ENCODE data around the gene THAP5. TPM values are rescaled to one million over a fixed set of nuclear protein-coding genes. Genes with fewer than 3 reads are reported as not detected.

THAP5 gene
- total RNA-seq: 26.8 and 29.8 TPM in 2 replicates
- long read RNA-seq, transcript THAP5-208 (2 exons, 880 nt): minor isoform, 13 of 82 reads
- long read RNA-seq, transcript THAP5-201 (3 exons, 1,568 nt): minor isoform, 6 of 82 reads
- long read RNA-seq, transcript THAP5-204 (3 exons, 868 nt): minor isoform, 6 of 82 reads
- long read RNA-seq, transcript THAP5-203 (3 exons, 3,306 nt): major isoform, 35 of 82 reads
- long read RNA-seq, partial matches to known transcripts: 3 of 82 reads
- long read RNA-seq, other reads (novel, unspliced or antisense): 17 of 82 reads

GRCh38 chr7:108569381-108570145 lies at the start of gene THAP5, which contains the start of gene DNAJB9:
THAP5 (minus strand) TSS chr7:108569706; CDS start chr7:108569569, 137 bp downstream.
DNAJB9 (plus strand) TSS chr7:108569874; CDS start chr7:108571727, 1,853 bp downstream.
- peak within 1 kb of the TSS; percentile 99 for H3K27ac Mint-ChIP-seq (ENCODE audit: unreplicated experiment)
- no peak for TF ChIP-seq CTCF (IDR thresholded peaks at IDR 0.05)
- peak within 1 kb of the TSS; percentile 99 for H3K4me3 Mint-ChIP-seq (ENCODE audit: unreplicated experiment)

GRCh38 chr7:108618056-108618455 lies 48.5 kb upstream of the THAP5 start:
- Mint-ChIP-seq H3K9me3 (ENCODE audit: unreplicated experiment) (no peaks in the 10 kb centered on the region), H3K27ac (ENCODE audit: unreplicated experiment) (no peak overlapping the region), H3K27me3 (ENCODE audit: unreplicated experiment) (peaks cover 38% of the 10 kb centered on the region), H3K36me3 (ENCODE audit: unreplicated experiment) (no peaks in the 10 kb centered on the region), H3K4me3 (ENCODE audit: unreplicated experiment) (no peak overlapping the region), H3K4me1 (ENCODE audit: unreplicated experiment) (no peaks in the 10 kb centered on the region)
- DNase-seq (ENCODE audit: extremely low spot score, unreplicated experiment): no peak
- no peak for TF ChIP-seq CTCF (IDR thresholded peaks at IDR 0.05)

More at GRCh38 chr7:108569381-108570145, at the start of gene THAP5, which contains the start of gene DNAJB9:
- no peaks in the 10 kb centered on the region for H3K9me3 Mint-ChIP-seq (ENCODE audit: unreplicated experiment)
- peak; percentile 100 for DNase-seq (ENCODE audit: extremely low spot score, unreplicated experiment)
- peaks cover 39% of the 10 kb centered on the region for H3K4me1 Mint-ChIP-seq (ENCODE audit: unreplicated experiment)
- no peaks in the 10 kb centered on the region for H3K27me3 Mint-ChIP-seq (ENCODE audit: unreplicated experiment)
- H3K36me3 Mint-ChIP-seq (ENCODE audit: unreplicated experiment): peaks cover 26% of the 10 kb centered on the region

GRCh38 chr7:108614896-108615295 lies 45.4 kb upstream of the THAP5 start:
- Mint-ChIP-seq H3K27ac (ENCODE audit: unreplicated experiment) (no peak overlapping the region), H3K27me3 (ENCODE audit: unreplicated experiment) (peaks cover 38% of the 10 kb centered on the region), H3K36me3 (ENCODE audit: unreplicated experiment) (no peaks in the 10 kb centered on the region), H3K9me3 (ENCODE audit: unreplicated experiment) (no peaks in the 10 kb centered on the region), H3K4me1 (ENCODE audit: unreplicated experiment) (no peaks in the 10 kb centered on the region), H3K4me3 (ENCODE audit: unreplicated experiment) (no peak overlapping the region)
- no peak for TF ChIP-seq CTCF (IDR thresholded peaks at IDR 0.05)
- no peak for DNase-seq (ENCODE audit: extremely low spot score, unreplicated experiment)

- no peak for TF ChIP-seq CTCF (IDR thresholded peaks at IDR 0.05)
Observed at GRCh38 chr7:108613949-108614381, 44.5 kb upstream of the THAP5 start.

More at GRCh38 chr7:108613949-108614381, 44.5 kb upstream of the THAP5 start:
- no peak for DNase-seq (ENCODE audit: extremely low spot score, unreplicated experiment)
- H3K36me3 Mint-ChIP-seq (ENCODE audit: unreplicated experiment): no peaks in the 10 kb centered on the region
- H3K27me3 Mint-ChIP-seq (ENCODE audit: unreplicated experiment): peaks cover 38% of the 10 kb centered on the region
- H3K9me3 Mint-ChIP-seq (ENCODE audit: unreplicated experiment): no peaks in the 10 kb centered on the region
- no peak overlapping the region for H3K4me3 Mint-ChIP-seq (ENCODE audit: unreplicated experiment)
- no peak overlapping the region for H3K27ac Mint-ChIP-seq (ENCODE audit: unreplicated experiment)
- no peaks in the 10 kb centered on the region for H3K4me1 Mint-ChIP-seq (ENCODE audit: unreplicated experiment)

All from osteocyte (in vitro differentiated cells).